Tibial nerve (tissue), 4 donors: ENCODE measurements around the gene ADSS1. TPM values are rescaled to one million over a fixed set of nuclear protein-coding genes. Genes with fewer than 3 reads are reported as not detected.

Source experiments
- DNase-seq, 2 donors: peaks; one replicate each; pipeline ENCODE4 v3.0.0-alpha.2; 2019; ENCODE audit warnings: low spot score in 2 of 2
- H3K27ac ChIP-seq, 4 donors: fragments of 200-600 bp; sonication (generic) in 3 of 4; one replicate each; pipeline ENCODE4 v1.5.1; 2017 to 2019; ENCODE audit warnings: mild to moderate bottlenecking in 1 of 4
- H3K27me3 ChIP-seq, 2 donors: fragments of 200-600 bp; sonication (generic) in 1 of 2; one replicate each; pipeline versions ENCODE4 v1.5.1 to v1.6.0; 2017 to 2019
- H3K36me3 ChIP-seq, 3 donors: fragments of 200-600 bp; sonication (generic); one replicate each; pipeline ENCODE4 v1.5.1; 2018 to 2019
- H3K4me1 ChIP-seq, 4 donors: fragments of 200-600 bp; sonication (generic) in 3 of 4; one replicate each; pipeline ENCODE4 v1.5.1; 2017 to 2019
- H3K4me3 ChIP-seq, 4 donors: fragments of 200-600 bp; sonication (generic) in 3 of 4; one replicate each; pipeline ENCODE4 v1.5.1; 2017 to 2019; ENCODE audit warnings: mild to moderate bottlenecking in 1 of 4, moderate library complexity in 1 of 4
- H3K9me3 ChIP-seq, 4 donors: fragments of 200-600 bp; sonication (generic) in 3 of 4; one replicate each; pipeline ENCODE4 v1.5.1; 2017 to 2019
- CTCF ChIP-seq, 5 experiments: fragments of 200-600 bp in 3 of 5; fragments of 450-650 bp in 2 of 5; sonication (generic) in 3 of 5; IDR thresholded peaks; one replicate each; pipeline ENCODE4 v1.5.1; 2016 to 2019; ENCODE audit warnings: antibody characterized with exemption in 5 of 5, mild to moderate bottlenecking in 3 of 5, moderate library complexity in 2 of 5
- EP300 ChIP-seq, 2 donors: sonication (generic); formaldehyde crosslinking; IDR thresholded peaks; one replicate each; pipeline ENCODE4 v1.6.1; 2017; ENCODE audit warnings: antibody characterized with exemption in 2 of 2, mild to moderate bottlenecking in 1 of 2
- POLR2A ChIP-seq, 2 donors: fragments of 450-650 bp; IDR thresholded peaks; one replicate each; pipeline ENCODE4 v1.6.1; 2017; ENCODE audit warnings: antibody characterized with exemption in 2 of 2, mild to moderate bottlenecking in 2 of 2, moderate library complexity in 2 of 2
- WGBS, 2 donors: methylation state at CpG; one replicate each; pipeline ENCODE4 v1.1.5; 2018; 5-methylcytosine and 5-hydroxymethylcytosine counted together
- total RNA-seq, 4 donors: library from RNA; depleted of rRNA; stranded (reverse); fragments of >200 nt; gene quantifications; one replicate each; pipeline ENCODE4 v1.1.0, GENCODE V29; 2016

The ADSS1 gene
- total RNA-seq, 4 donors from 2014 or later, result 4.8 to 11.4 (median 6.3) TPM

GRCh38 chr14:104786091-104786586 is 62.1 kb downstream of the ADSS1 start:
- no peak for DNase-seq
- no peaks in the 10 kb centered on the region for H3K27me3 ChIP-seq
- WGBS, 2 donors, result 41 to 70% methylated on average over 2 to 10 of the region's 14 CpGs
- no peaks in the 10 kb centered on the region for H3K9me3 ChIP-seq
- no peak overlapping the region for H3K4me3 ChIP-seq
- no peak for TF ChIP-seq POLR2A (IDR thresholded peaks at IDR 0.05)
- peak in 1 of 2 donors; percentile 47 for TF ChIP-seq EP300 (IDR thresholded peaks at IDR 0.05)
- TF ChIP-seq CTCF (IDR thresholded peaks at IDR 0.05), result peak in 4 of 5 experiments; percentile 7 to 48 (median 19)
- peak overlapping the region in 3 of 4 donors; percentile 50 to 84 (median 80) for H3K27ac ChIP-seq
- H3K36me3 ChIP-seq, result peaks cover 0 to 47% (median 6%) of the 10 kb centered on the region in 3 donors
- H3K4me1 ChIP-seq, result peaks cover 0 to 94% (median 35%) of the 10 kb centered on the region in 4 donors

- H3K9me3 ChIP-seq, result no peaks in the 10 kb centered on the region
- 70 to 78% methylated on average over 23 to 26 of the region's 30 CpGs for WGBS, 2 donors
- H3K36me3 ChIP-seq, result peaks cover 0 to 47% (median 7%) of the 10 kb centered on the region in 3 donors
- H3K4me3 ChIP-seq, result peak overlapping the region in 1 of 4 donors; percentile 3
- peak overlapping the region; percentile 13 to 84 (median 65) for H3K27ac ChIP-seq
- TF ChIP-seq CTCF (IDR thresholded peaks at IDR 0.05) (no peak), EP300 (IDR thresholded peaks at IDR 0.05) (no peak), POLR2A (IDR thresholded peaks at IDR 0.05) (no peak)
- H3K27me3 ChIP-seq, result no peaks in the 10 kb centered on the region
- peaks cover 0 to 98% (median 36%) of the 10 kb centered on the region in 4 donors for H3K4me1 ChIP-seq
- no peak for DNase-seq
Observed at GRCh38 chr14:104786726-104787675, 63.0 kb downstream of the ADSS1 start.

GRCh38 chr14:104787736-104788135 is 63.7 kb downstream of the ADSS1 start:
- TF ChIP-seq EP300 (IDR thresholded peaks at IDR 0.05) (no peak), POLR2A (IDR thresholded peaks at IDR 0.05) (no peak), CTCF (IDR thresholded peaks at IDR 0.05) (no peak)
- Histone ChIP-seq H3K36me3 (peaks cover 0 to 45% (median 7%) of the 10 kb centered on the region in 3 donors), H3K27ac (peak overlapping the region in 3 of 4 donors; percentile 36 to 84 (median 80)), H3K27me3 (no peaks in the 10 kb centered on the region), H3K4me1 (peaks cover 0 to 99% (median 43%) of the 10 kb centered on the region in 4 donors), H3K9me3 (no peaks in the 10 kb centered on the region), H3K4me3 (no peak overlapping the region)
- WGBS, 2 donors, result 72 to 77% methylated on average over 7 of the region's 7 CpGs
- no peak for DNase-seq

- Histone ChIP-seq H3K4me3 (no peak overlapping the region), H3K4me1 (peaks cover 0 to 99% (median 48%) of the 10 kb centered on the region in 4 donors), H3K27me3 (no peaks in the 10 kb centered on the region), H3K27ac (peak overlapping the region in 3 of 4 donors; percentile 36 to 84 (median 80)), H3K9me3 (no peaks in the 10 kb centered on the region), H3K36me3 (peaks cover 0 to 44% (median 7%) of the 10 kb centered on the region in 3 donors)
- DNase-seq, result no peak
- no peak for TF ChIP-seq EP300 (IDR thresholded peaks at IDR 0.05)
- no peak for TF ChIP-seq CTCF (IDR thresholded peaks at IDR 0.05)
- no peak for TF ChIP-seq POLR2A (IDR thresholded peaks at IDR 0.05)
- WGBS, 2 donors, result 89 to 94% methylated on average over 8 to 9 of the region's 14 CpGs
Observed at GRCh38 chr14:104788161-104788818, 64.3 kb downstream of the ADSS1 start.
